GM12878 (cell line): Measurements from ENCODE around the gene UROC1.

ENCODE experiments used
- BHLHE40 ChIP-seq, 2 experiments: fragments of 450-650 bp in 1 of 2; IDR thresholded peaks; 2 replicates each; pipeline ENCODE4 v1.6.1; 2011 to 2017; ENCODE audit warnings: low read depth in 2 of 2, borderline replicate concordance in 1 of 2, improper control_type of control experiment in 1 of 2, low read length in 1 of 2, mild to moderate bottlenecking in 1 of 2
- IRF5 ChIP-seq: fragments of 450-650 bp; IDR thresholded peaks from 2 replicates; pipeline ENCODE4 v1.6.1; 2017; ENCODE audit warnings: borderline replicate concordance
- MAX ChIP-seq: IDR thresholded peaks from 2 replicates; pipeline ENCODE4 v1.6.1; 2012; ENCODE audit warnings: low read depth, low read length, improper control_type of control experiment
- POLR2A ChIP-seq: IDR thresholded peaks from 2 replicates; pipeline ENCODE4 v1.6.1; 2011; ENCODE audit warnings: low read depth, mild to moderate bottlenecking, low read length

GRCh38 chr3:126562737-126563276 is 45.2 kb upstream of the UROC1 start:
- no peak for TF ChIP-seq POLR2A
- TF ChIP-seq MAX, result no peak
- TF ChIP-seq BHLHE40 (IDR thresholded peaks at IDR 0.05; ENCODE audit: borderline replicate concordance in 1 of 2, low read depth in 2 of 2, low read length in 1 of 2), result no peak
- no peak for TF ChIP-seq IRF5
